Measurements from ENCODE around the gene SAMD15.

DNA sequence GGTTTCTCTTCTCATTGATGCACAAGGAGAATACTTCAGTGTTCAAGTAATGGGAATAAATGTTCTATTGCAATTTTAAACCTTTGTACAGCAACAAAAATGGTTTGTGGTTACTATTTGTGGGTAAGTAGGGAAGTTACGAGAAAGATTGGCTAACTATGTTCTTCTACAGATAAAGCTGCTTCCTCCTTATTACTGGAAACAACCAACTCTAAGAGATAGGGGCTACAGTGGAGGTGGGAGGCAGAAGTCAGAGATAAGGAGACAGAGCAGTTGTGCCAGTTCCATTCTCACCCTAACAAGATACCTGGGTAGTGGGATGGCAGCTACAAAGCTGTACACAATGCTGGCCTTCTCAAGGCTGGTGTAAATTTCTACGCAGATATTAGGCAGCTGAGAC is 30.0 kb downstream of the SAMD15 start:
- TF ChIP-seq CTCF (IDR thresholded peaks at IDR 0.05; ENCODE audit: low read length) (no peak), EZH2 (optimal IDR thresholded peaks at IDR 0.05; ENCODE audit: low read depth, low read length) (no peak), EZH2phosphoT487 (IDR thresholded peaks at IDR 0.05; ENCODE audit: low read length) (no peak)

Data from MM.1S (cell line).